CD4-positive, alpha-beta memory T cell (primary cell): ENCODE data around the gene VILL. TPM values are rescaled to one million over a fixed set of nuclear protein-coding genes. Genes with fewer than 3 reads are reported as not detected.

Experiments used
- CTCF ChIA-PET: fragments of 350-600 bp; sonication (Branson Sonifier 250); formaldehyde crosslinking; loops from one replicate; lab custom pipeline; 2021; ENCODE audit warnings: inconsistent platforms; ENCODE audit not compliant: partially characterized antibody; lab: Charles Lee
- POLR2A ChIA-PET: fragments of 350-600 bp; sonication (Branson Sonifier 250); formaldehyde crosslinking; loops from one replicate; lab custom pipeline; 2021; ENCODE audit not compliant: partially characterized antibody; lab: Charles Lee
- DNase-seq, 5 donors: peaks; one replicate each; pipeline versions ENCODE4 v3.0.0 to v3.0.0-alpha.2; 2020 to 2022; ENCODE audit warnings: mixed read lengths in 1 of 5
- H3K27ac ChIP-seq: one replicate; pipeline ENCODE4 v1.7.0; 2013; ENCODE audit warnings: low read depth, low read length
- H3K27me3 ChIP-seq: 2 replicates; pipeline ENCODE4 v1.7.0; 2013; ENCODE audit warnings: mild to moderate bottlenecking, low read length, moderate library complexity; ENCODE audit not compliant: insufficient read depth
- H3K36me3 ChIP-seq: 2 replicates; pipeline ENCODE4 v1.7.0; 2013; ENCODE audit warnings: mild to moderate bottlenecking, low read length, moderate library complexity; ENCODE audit not compliant: insufficient read depth
- H3K4me1 ChIP-seq: 2 replicates; pipeline ENCODE4 v1.7.0; 2013; ENCODE audit warnings: mild to moderate bottlenecking, low read length, moderate library complexity; ENCODE audit not compliant: insufficient read depth
- H3K4me3 ChIP-seq, 2 donors: one replicate each; pipeline ENCODE4 v1.7.0; 2013; ENCODE audit warnings: low read length in 2 of 2, mild to moderate bottlenecking in 1 of 2
- H3K9me3 ChIP-seq, 2 donors: one replicate each; pipeline ENCODE4 v1.7.0; 2013; ENCODE audit warnings: low read length in 2 of 2, control low read depth in 1 of 2; ENCODE audit not compliant: control insufficient read depth in 1 of 2
- H3K27ac Mint-ChIP-seq, 7 donors: one replicate each; pipeline ENCODE4 v1.8.0; 2020 to 2021; ENCODE audit warnings: mixed read lengths in 7 of 7, mild to moderate bottlenecking in 6 of 7, inconsistent platforms in 3 of 7, moderate library complexity in 3 of 7
- H3K27me3 Mint-ChIP-seq, 2 donors: one replicate each; pipeline ENCODE4 v1.8.0; 2020 to 2021; ENCODE audit warnings: mixed read lengths in 2 of 2
- H3K36me3 Mint-ChIP-seq, 2 donors: one replicate each; pipeline ENCODE4 v1.8.0; 2020 to 2021; ENCODE audit warnings: mixed read lengths in 2 of 2, inconsistent platforms in 1 of 2, mild to moderate bottlenecking in 1 of 2
- H3K4me1 Mint-ChIP-seq, 4 donors: one replicate each; pipeline ENCODE4 v1.8.0; 2020 to 2021; ENCODE audit warnings: mixed read lengths in 4 of 4, mild to moderate bottlenecking in 1 of 4
- H3K4me3 Mint-ChIP-seq, 8 donors: one replicate each; pipeline ENCODE4 v1.8.0; 2020 to 2021; ENCODE audit warnings: mixed read lengths in 8 of 8, mild to moderate bottlenecking in 7 of 8, moderate library complexity in 6 of 8, inconsistent platforms in 3 of 8
- H3K9me3 Mint-ChIP-seq, 8 donors: one replicate each; pipeline ENCODE4 v1.8.0; 2020 to 2021; ENCODE audit warnings: mixed read lengths in 8 of 8, mild to moderate bottlenecking in 5 of 8, inconsistent platforms in 3 of 8, moderate library complexity in 1 of 8
- intact Hi-C: fragments of 100-400 bp; cut with micrococcal nuclease; formaldehyde crosslinking; loops from one replicate; pipeline ENCODE4 v1.15.1; 2023
- polyA plus RNA-seq, 2 donors: library from polyadenylated mRNA; unstranded; fragments of 300-500 nt; fragmentation: Illumina TruSeq; gene quantifications; one replicate each; pipeline ENCODE4 v1.2.3, GENCODE V29; 2021
- total RNA-seq, 2 experiments: library from RNA; stranded (reverse); gene quantifications; one replicate each; pipeline ENCODE4 v1.2.3, GENCODE V29; 2021

Gene VILL
- total and polyA plus RNA-seq, 4 experiments from 2014 or later: 13.4 to 43.4 (median 29.8) TPM

DNA sequence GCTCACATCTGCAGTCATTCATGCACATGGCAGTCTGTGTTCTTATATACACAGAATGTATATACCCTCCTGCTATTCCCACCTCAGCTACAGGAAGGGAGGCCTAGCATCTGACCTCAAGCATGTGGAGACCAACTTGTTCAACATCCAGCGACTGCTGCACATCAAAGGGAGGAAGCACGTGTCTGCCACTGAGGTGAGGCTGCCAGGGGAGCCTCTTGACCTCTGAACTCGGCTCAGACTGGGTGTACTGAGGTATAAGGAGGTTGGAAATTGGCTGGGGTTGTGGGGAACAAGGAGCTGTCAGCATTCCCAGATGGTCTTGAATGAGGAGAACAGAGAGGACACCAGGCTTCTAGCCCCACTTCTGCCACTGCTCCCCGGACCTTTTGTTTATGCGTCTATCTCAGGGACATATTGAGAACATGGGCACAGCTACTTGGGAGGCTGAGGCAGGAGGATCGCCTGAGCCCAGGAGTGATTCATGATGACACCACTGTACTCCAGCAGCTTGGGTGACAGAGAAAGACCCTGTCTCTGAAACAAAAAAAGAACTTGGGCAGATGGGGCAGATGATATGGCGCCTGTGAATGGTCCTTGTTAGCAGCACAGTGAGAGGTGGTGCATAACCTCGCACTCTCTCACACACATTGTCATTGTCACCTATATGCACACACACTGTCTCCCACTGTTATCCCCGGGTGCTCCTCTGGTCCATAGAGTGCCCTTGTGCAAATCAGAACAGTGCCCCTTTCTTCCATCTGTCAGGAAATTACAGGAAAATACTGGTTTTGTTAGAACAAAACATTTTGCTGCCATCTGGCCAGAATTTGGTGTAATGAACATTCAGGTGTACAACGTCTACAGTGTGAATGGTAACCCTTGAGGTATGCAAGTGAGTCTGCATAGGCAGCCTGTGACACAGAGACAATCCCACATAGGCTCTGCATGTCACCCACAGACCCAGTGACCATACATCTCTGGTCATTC lies 5.4 kb downstream of the VILL start:
- Mint-ChIP-seq H3K4me3 (peak overlapping the region; percentile 69 to 98 (median 96)), H3K36me3 (peaks cover 20 to 41% of the 10 kb centered on the region in 2 donors), H3K27me3 (no peaks in the 10 kb centered on the region), H3K27ac (peak overlapping the region; percentile 87 to 98 (median 97)), H3K4me1 (peaks cover 53 to 78% (median 63%) of the 10 kb centered on the region in 4 donors), H3K9me3 (no peaks in the 10 kb centered on the region)
- ChIA-PET POLR2A (interaction anchor here (0.8 to 2.9 kb wide), 7 partner anchors 13 to 169 kb away, joined by 3 to 14 read pairs (median 5); partner anchors contain the start of genes ACAA1, DLEC1 and OXSR1), CTCF (interaction anchor here (0.9 to 3.2 kb wide), 12 partner anchors 8 to 526 kb away, joined by 3 to 12 read pairs (median 5); partner anchors contain the start of gene OXSR1)
- DNase-seq: peak; percentile 27 to 55 (median 37)
- Histone ChIP-seq H3K4me3 (no peak overlapping the region), H3K27ac (peak overlapping the region; percentile 29), H3K4me1 (peaks cover 60% of the 10 kb centered on the region), H3K27me3 (no peaks in the 10 kb centered on the region), H3K9me3 (no peaks in the 10 kb centered on the region), H3K36me3 (peaks cover 3% of the 10 kb centered on the region)
- intact Hi-C loops: no loop called here

GRCh38 chr3:37996785-37997301 lies 6.3 kb downstream of the VILL start:
- Histone ChIP-seq H3K36me3 (peaks cover 10% of the 10 kb centered on the region), H3K9me3 (no peaks in the 10 kb centered on the region), H3K4me3 (no peak overlapping the region), H3K27me3 (no peaks in the 10 kb centered on the region), H3K27ac (peak overlapping the region; percentile 29), H3K4me1 (peaks cover 60% of the 10 kb centered on the region)
- H3K4me1 Mint-ChIP-seq: peaks cover 53 to 78% (median 63%) of the 10 kb centered on the region in 4 donors
- ChIA-PET CTCF (interaction anchor here (0.9 to 3.2 kb wide), 13 partner anchors 9 to 525 kb away, joined by 3 to 12 read pairs (median 5); partner anchors contain the start of gene OXSR1), POLR2A (interaction anchor here (0.8 to 2.9 kb wide), 5 partner anchors 12 to 140 kb away, joined by 3 to 14 read pairs (median 3); partner anchors contain the start of gene ACAA1)
- intact Hi-C loops: no loop called here
- H3K27ac Mint-ChIP-seq: peak overlapping the region; percentile 87 to 98 (median 96)
- H3K4me3 Mint-ChIP-seq: peak overlapping the region; percentile 45 to 97 (median 68)
- no peaks in the 10 kb centered on the region for H3K9me3 Mint-ChIP-seq
- H3K27me3 Mint-ChIP-seq: no peaks in the 10 kb centered on the region
- peaks cover 20 to 43% of the 10 kb centered on the region in 2 donors for H3K36me3 Mint-ChIP-seq
- peak; percentile 80 to 85 (median 82) for DNase-seq

DNA sequence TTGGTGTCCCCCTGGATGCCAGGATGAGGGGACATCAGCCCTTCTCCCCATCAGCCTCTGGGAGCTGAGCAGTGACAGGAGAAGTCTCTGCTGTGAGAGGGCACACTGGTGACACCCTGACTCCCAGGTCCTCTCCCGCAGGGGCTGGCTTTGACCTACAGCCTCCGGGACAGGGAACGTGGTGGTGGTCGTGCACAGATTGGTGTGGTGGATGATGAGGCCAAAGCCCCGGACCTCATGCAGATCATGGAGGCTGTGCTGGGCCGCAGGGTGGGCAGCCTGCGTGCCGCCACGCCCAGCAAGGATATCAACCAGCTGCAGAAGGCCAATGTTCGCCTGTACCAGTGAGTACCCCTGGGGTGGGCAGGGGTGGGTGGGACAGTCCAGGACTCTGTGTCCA lies 6.8 kb downstream of the VILL start:
- Histone ChIP-seq H3K9me3 (no peaks in the 10 kb centered on the region), H3K4me1 (peaks cover 60% of the 10 kb centered on the region), H3K4me3 (no peak overlapping the region), H3K27ac (no peak overlapping the region), H3K36me3 (peaks cover 15% of the 10 kb centered on the region), H3K27me3 (no peaks in the 10 kb centered on the region)
- no peaks in the 10 kb centered on the region for H3K9me3 Mint-ChIP-seq
- ChIA-PET CTCF (interaction anchor here (0.9 to 3.2 kb wide), 13 partner anchors 9 to 524 kb away, joined by 3 to 12 read pairs (median 5); partner anchors contain the start of gene OXSR1), POLR2A (interaction anchor here (0.8 to 2.9 kb wide), 4 partner anchors 12 to 140 kb away, joined by 3 to 14 read pairs (median 5); partner anchors contain the start of gene ACAA1)
- H3K27me3 Mint-ChIP-seq: no peaks in the 10 kb centered on the region
- DNase-seq: peak in 1 of 5 donors; percentile 25
- H3K4me1 Mint-ChIP-seq: peaks cover 53 to 78% (median 63%) of the 10 kb centered on the region in 4 donors
- H3K4me3 Mint-ChIP-seq: peak overlapping the region in 2 of 8 donors; percentile 29 to 90
- intact Hi-C loops: no loop called here
- H3K36me3 Mint-ChIP-seq: peaks cover 20 to 46% of the 10 kb centered on the region in 2 donors
- peak overlapping the region in 4 of 7 donors; percentile 87 to 97 (median 93) for H3K27ac Mint-ChIP-seq

DNA sequence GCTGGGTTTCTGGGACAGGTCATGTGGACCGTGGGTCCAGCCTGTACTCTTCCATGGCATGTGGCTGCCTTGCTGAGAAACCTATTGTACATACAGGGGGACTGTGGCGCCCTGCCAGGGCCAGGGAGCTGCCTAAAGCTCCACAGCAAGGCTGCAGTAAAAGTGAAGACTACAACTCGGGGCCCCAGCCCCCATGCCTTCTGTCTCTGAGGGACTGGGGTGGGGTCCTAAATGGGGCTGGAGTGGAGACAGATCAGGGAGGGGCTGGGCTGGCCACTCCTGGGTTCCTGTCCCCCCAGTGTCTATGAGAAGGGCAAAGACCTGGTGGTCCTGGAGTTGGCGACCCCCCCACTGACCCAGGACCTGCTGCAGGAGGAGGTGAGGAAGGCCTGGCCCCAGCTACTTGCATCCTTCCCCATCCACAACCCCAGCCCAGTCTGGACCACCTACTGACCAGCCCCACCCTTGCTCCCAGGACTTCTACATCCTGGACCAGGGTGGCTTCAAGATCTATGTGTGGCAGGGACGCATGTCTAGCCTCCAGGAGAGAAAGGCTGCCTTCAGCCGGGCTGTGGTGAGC lies 7.3 kb downstream of the VILL start:
- Histone ChIP-seq H3K9me3 (no peaks in the 10 kb centered on the region), H3K27me3 (no peaks in the 10 kb centered on the region), H3K4me1 (peaks cover 60% of the 10 kb centered on the region), H3K27ac (peak overlapping the region; percentile 84), H3K4me3 (peak overlapping the region in 1 of 2 donors; percentile 48), H3K36me3 (peaks cover 19% of the 10 kb centered on the region)
- H3K36me3 Mint-ChIP-seq: peaks cover 20 to 47% of the 10 kb centered on the region in 2 donors
- H3K27me3 Mint-ChIP-seq: no peaks in the 10 kb centered on the region
- H3K4me3 Mint-ChIP-seq: peak overlapping the region in 3 of 8 donors; percentile 77 to 84 (median 83)
- intact Hi-C loops: no loop called here
- H3K27ac Mint-ChIP-seq: peak overlapping the region; percentile 87 to 97 (median 96)
- H3K9me3 Mint-ChIP-seq: no peaks in the 10 kb centered on the region
- peak in 1 of 5 donors; percentile 31 for DNase-seq
- ChIA-PET CTCF (interaction anchor here (1.0 to 3.2 kb wide), 4 partner anchors 10 to 143 kb away, joined by 3 to 12 read pairs (median 9); no protein-coding TSS in a partner anchor), POLR2A (interaction anchor here (0.6 to 2.9 kb wide), 2 partner anchors 16 to 23 kb away, joined by 3 to 14 read pairs; no protein-coding TSS in a partner anchor)
- peaks cover 53 to 76% (median 62%) of the 10 kb centered on the region in 4 donors for H3K4me1 Mint-ChIP-seq

- Mint-ChIP-seq H3K36me3 (peaks cover 24 to 50% of the 10 kb centered on the region in 2 donors), H3K9me3 (no peaks in the 10 kb centered on the region), H3K4me3 (peak overlapping the region in 4 of 8 donors; percentile 2 to 65 (median 21)), H3K4me1 (peaks cover 45 to 72% (median 59%) of the 10 kb centered on the region in 4 donors), H3K27ac (peak overlapping the region; percentile 74 to 97 (median 87)), H3K27me3 (no peaks in the 10 kb centered on the region)
- peaks cover 19% of the 10 kb centered on the region for H3K36me3 ChIP-seq
- no peak overlapping the region for H3K27ac ChIP-seq
- intact Hi-C loops: no loop called here
- no peaks in the 10 kb centered on the region for H3K27me3 ChIP-seq
- no peaks in the 10 kb centered on the region for H3K9me3 ChIP-seq
- ChIA-PET POLR2A (no interaction called here), CTCF (no interaction called here)
- peak in 1 of 5 donors; percentile 19 for DNase-seq
- H3K4me3 ChIP-seq: no peak overlapping the region
- H3K4me1 ChIP-seq: peaks cover 50% of the 10 kb centered on the region
Observed at GRCh38 chr3:37999836-38000235, 9.2 kb downstream of the VILL start.

GRCh38 chr3:38000242-38000916 lies 9.8 kb downstream of the VILL start:
- POLR2A ChIA-PET: interaction anchor here (1.1 to 2.2 kb wide), 4 partner anchors 9 to 39 kb away, joined by 3 to 11 read pairs (median 6); partner anchors contain the start of gene DLEC1

More at GRCh38 chr3:38000242-38000916, 9.8 kb downstream of the VILL start:
- Mint-ChIP-seq H3K36me3 (peaks cover 27 to 51% of the 10 kb centered on the region in 2 donors), H3K4me3 (peak overlapping the region in 2 of 8 donors; percentile 39 to 70), H3K27ac (peak overlapping the region; percentile 74 to 87 (median 79)), H3K4me1 (peaks cover 40 to 72% (median 57%) of the 10 kb centered on the region in 4 donors), H3K9me3 (no peaks in the 10 kb centered on the region), H3K27me3 (no peaks in the 10 kb centered on the region)
- DNase-seq: peak in 1 of 5 donors; percentile 21
- H3K4me1 ChIP-seq: peaks cover 44% of the 10 kb centered on the region
- H3K9me3 ChIP-seq: no peaks in the 10 kb centered on the region
- no peaks in the 10 kb centered on the region for H3K27me3 ChIP-seq
- no peak overlapping the region for H3K27ac ChIP-seq
- peaks cover 19% of the 10 kb centered on the region for H3K36me3 ChIP-seq
- intact Hi-C loops: no loop called here
- CTCF ChIA-PET: interaction anchor here (7.8 kb wide), 1 partner anchor 29 kb away, joined by 146 read pairs; no protein-coding TSS in a partner anchor
- no peak overlapping the region for H3K4me3 ChIP-seq
